ENCODE measurements around the gene TCFL5.
A peak's percentile ranks its signal among the peaks of the same experiment; 100 is the strongest.

TCFL5 gene

DNA sequence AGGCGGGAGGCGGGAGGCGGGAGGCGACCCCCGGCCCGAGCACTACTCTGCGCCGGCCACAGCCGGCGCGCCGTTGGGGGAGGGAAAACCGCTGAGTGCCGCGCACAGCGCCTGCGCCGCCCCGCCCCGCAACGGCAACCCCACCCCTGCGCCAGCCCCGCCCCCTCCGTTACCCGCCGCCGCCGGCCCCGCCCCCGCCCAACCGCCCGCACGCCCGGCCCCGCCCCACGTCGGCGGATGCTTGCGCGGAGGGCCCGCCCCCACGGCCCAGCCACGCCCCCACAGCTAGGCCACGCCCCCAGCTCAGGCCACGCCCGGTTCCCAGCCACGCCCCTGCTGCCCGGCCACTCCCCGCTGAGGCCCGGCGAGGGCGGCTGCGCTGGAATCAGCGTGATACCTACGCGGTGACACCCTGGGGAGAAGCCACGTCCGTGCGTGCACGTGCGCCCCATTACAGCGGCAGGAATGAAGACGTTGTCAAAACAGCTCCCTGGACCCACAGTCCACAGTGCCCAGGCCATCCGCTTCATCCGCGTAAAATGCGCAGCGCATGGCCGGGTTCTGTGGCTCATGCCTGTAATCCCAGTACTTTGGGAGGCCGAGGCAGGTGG lies at the start of gene TCFL5:
TCFL5 (minus strand) TSS at position 97 of the 611 bp plus-strand sequence. CDS start 152 bp downstream, outside the sequence.
- DNase-seq (ENCODE audit: low read depth, low spot score), result peak; percentile 34

DNA sequence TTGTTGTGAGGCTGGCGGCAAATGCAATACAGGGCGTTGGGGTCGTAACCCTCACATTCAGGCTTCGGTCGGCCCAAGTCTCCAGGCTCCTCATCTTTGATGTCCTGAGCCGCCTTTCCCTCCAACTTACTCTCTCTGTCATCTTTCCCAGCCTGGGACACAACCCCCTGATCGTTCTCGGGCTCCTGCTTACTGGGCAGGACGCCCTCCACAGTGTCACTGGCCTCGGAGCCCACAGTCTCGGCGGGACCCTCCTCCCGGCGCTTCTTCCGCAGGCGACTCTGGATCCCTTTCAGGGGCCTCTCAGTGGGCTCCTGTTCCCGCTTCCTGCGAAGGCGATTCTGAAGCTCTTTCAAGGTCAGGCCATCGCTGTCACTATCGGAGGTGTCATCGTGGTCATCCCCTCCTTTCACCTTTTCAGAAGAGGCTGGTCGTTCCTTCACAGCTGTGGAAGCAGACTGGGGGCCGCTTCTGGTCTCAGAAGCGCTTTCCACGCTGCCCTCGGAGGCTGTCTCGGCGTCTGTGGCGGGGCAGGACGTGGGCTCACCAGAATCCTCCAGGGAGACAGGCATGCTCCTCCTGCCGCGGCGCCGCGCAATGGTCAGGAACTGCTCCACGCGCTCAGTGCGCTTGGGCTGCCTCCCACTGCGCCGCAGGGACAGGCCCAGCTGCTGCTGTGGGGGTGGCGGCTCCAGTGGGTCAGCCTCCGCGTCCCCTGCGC lies 49.3 kb upstream of the TCFL5 start:
- no peak for DNase-seq (ENCODE audit: low read depth, low spot score)

DNA sequence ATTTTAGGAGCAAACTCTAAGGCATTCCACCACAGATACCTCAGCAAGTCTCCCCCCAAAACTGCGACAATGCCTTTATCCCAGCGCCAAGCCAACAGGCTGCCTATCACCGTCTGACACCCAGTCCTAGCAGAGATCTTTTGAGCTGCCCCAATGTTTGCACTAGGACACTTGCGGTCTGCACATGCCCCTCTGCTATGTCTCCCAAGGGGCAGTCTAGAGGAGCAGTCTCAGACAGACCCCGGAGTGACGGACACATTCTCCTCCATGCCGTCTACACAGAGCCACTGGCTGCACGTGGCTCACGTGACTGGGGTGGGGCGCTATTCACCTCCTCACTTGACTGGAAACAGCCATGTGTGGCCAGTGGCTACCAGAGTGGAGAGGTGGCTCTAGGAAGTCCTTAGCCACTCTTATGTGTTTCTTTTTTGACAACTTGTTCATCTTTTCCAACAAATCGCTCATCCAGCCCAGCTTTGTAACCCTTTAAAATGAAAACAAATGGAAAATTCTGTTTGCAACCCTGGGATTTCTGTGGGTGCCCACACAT lies 48.7 kb upstream of the TCFL5 start:
- no peak for DNase-seq (ENCODE audit: low read depth, low spot score)

DNA sequence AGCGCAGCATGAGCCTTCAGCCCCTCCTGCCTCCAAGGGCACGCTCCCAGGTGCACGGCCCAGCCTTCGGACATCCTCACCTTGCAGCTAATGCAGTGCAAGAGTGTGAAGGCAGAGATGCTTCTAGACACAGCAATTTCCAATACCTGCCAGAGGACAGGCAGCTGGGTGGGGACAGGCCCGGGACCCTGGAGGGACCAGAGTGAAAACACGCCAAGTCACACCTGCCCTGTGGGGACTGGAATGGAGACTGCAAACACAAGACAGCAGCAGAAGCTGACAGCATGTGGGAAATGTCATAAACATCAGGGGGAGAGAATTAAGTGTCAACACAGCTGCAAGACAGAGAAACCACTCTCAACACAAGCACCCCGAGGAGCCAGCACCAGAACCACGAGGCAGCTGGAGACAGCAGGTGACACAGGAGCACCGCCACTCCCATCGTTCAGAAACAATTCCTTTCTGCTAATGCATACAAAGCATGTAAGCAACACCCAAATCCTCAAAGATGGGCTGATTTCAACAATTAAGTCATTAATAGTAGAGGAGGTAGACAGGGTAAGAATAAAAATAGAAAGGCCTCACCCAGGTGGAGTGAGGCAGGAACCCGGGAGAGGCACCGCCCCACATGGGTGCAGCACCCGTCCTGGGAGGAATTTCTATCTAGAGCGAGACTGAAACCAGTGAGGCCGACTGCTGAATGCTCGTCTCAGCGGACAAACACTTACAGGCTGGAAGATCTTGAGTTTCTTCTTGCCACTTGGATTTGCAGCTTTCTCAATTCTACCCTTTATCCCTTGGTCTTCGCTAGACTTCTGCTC lies 47.6 kb upstream of the TCFL5 start:
- no peak for DNase-seq (ENCODE audit: low read depth, low spot score)

DNA sequence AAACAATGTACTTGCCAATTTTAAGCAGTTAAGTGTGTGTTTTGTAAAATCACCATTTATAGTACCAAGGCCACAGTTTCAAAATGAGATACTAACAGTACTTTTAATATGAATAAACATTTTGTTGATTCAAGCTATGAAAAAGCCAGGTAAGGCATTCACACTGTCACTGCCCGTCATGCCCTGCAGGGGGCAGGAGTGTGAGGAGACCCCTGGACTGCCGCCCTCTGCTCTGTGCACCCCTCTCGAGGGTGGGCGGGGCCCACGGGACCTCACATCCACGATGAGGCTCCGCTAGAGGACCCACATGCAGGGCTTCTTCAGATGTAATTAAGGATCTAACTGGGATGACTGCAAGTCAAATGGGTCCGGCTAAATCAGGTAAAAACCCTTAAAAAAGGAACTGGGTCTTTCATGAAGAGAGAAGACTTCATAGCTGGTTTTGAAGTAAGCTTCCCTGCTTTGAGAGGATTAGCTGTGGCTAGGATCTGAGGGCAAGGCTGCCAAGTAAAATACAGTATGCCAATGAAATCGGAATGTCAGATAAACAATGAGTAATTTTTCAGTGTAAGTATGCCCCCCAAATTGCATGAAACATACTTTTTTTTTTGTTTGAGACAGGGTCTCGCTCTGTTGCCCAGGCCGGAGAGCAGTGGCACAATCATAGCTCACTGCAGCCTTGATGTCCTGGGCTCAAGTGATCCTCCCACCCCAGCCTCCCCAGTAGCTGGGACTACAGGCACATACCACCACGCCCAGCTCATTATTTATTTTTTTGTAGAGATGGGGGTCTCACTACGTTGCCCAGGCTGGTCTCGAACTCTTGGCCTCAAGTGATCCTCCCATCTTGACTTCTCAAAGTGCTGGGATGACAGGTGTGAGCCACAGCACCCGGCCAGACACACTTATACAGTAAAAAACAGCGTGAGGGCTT lies 46.0 kb upstream of the TCFL5 start:
- no peak for DNase-seq (ENCODE audit: low read depth, low spot score)

DNA sequence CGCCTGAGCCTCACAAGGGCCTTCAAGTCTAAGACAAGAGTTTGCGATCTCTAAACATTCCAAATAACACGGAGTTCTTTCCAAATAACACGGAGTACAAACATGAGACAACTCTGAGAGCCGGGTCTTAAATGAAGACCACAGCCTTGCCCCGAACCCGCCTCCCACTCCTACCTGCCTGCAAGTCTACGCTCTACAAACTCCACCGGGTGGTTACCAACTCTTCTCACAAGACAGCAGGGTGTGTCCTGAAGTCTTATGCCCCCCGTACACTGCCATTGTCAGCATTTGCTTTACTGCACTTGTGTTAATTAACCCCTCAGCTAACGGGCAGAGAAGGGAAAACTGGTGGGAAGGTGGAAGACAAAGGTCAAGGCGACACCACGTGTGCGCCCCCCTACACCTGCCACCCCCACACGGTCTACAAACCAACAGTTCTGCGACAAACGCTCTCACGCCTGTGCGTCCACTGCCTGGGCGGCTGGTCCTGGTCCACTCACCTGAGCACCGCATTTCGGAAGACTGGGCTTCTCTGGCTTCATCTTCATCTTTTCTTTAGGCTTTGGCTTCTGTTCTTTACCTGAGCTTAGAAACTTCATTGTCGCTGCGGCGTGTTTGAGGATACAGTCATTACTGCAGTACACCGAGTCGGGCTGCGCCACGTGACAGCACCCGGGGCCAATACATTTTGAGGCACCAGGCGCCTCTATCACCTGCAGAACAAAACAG lies 45.2 kb upstream of the TCFL5 start:
- DNase-seq (ENCODE audit: low read depth, low spot score), result no peak

DNA sequence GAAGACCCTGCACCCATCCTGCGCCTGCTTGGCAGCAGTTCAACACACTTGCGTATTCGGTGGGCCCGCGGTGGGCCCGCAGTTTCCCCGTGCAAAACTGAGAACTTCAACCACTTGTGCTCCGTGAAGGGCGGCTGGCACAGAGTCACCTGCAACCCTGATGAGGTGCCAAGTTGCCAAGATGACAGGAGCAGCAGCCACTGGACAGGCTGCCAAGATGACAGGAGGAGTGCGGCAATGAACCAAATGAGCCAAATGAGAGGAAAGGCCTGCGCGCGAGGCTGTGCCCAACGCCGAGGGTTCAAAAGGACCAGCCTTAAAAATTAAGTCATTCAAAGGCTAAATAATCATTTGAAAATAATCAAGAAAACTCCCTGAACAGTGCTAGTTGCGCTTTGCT lies 44.6 kb upstream of the TCFL5 start:
- no peak for DNase-seq (ENCODE audit: low read depth, low spot score)

DNA sequence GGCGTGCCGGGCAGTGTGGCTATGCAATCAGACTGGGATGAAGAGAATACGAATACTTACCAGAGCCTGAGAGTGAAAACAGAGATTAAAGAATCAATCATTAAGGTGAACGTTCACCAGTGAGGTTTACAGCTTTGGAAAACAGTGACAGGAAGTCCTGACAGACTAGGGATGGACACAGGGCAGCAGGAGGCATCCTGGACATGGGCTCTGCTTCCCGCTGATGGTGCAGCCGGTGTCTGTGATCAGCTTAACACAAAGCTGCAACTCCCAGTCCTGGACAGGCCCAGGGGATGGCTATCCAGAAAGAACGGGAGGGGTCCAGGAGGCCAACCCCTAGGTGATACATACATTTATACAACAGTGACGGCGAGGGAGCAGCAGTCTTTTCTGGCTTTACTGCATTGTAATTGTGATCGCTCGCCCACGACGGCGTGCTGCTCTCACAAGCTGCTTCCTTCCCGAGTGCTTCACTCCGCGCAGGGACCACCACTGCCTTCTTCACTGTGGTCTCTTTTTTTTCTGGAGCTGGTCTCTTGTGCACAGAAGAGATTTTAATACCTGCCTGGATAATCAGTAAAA lies 44.0 kb upstream of the TCFL5 start:
- DNase-seq (ENCODE audit: low read depth, low spot score), result no peak

DNA sequence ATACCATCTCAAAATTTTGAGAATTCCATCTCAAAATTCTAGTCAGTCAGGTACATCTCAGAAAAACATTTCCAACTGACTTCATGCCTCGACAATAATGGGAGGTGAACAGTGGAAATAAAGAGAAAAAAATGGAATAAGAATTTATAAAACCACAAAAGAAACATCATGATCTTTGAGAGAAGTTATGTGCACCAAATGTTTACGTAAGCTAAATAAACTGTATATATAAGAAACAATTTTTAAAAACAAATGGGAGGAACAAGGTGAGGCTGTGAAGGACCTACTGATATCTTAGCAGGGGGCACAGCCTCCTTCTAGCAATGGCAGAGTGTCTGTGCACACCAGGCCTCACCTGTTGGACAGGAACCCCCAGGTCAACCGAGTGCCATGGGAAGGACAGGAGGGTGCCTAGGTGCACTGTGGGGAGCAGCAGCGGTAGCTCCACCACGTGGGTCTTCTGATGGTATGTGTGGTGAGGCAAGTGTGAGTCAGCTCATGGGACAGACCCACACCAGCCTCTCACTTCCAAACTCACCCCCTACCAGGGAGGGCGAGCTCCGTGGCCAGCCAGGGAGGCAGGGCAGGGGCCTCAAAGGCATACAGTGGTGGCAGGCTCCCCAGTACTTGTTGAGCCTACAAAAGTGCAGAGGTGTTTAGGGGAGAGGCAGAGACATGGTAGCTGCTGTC lies 41.4 kb upstream of the TCFL5 start:
- DNase-seq (ENCODE audit: low read depth, low spot score), result no peak

DNA sequence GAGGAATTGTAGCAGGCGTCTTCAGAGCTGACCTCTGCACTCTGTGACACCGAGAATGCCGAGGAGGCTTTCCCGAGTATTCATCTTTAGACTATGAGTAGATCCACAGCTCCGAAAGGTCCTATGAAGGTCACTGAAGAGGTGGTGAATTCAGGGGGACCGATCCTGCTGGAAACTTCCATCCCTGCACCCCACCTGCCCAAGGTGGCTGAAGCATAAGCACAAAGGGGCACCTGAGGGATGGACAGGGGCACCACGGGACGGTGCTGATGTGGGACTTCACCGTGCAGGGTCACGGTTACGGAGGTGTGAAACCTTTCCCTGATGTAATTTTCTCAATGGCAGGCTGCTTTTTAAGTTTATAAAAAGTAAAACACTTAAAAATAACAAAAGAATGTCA lies 40.3 kb upstream of the TCFL5 start:
- no peak for DNase-seq (ENCODE audit: low read depth, low spot score)

DNA sequence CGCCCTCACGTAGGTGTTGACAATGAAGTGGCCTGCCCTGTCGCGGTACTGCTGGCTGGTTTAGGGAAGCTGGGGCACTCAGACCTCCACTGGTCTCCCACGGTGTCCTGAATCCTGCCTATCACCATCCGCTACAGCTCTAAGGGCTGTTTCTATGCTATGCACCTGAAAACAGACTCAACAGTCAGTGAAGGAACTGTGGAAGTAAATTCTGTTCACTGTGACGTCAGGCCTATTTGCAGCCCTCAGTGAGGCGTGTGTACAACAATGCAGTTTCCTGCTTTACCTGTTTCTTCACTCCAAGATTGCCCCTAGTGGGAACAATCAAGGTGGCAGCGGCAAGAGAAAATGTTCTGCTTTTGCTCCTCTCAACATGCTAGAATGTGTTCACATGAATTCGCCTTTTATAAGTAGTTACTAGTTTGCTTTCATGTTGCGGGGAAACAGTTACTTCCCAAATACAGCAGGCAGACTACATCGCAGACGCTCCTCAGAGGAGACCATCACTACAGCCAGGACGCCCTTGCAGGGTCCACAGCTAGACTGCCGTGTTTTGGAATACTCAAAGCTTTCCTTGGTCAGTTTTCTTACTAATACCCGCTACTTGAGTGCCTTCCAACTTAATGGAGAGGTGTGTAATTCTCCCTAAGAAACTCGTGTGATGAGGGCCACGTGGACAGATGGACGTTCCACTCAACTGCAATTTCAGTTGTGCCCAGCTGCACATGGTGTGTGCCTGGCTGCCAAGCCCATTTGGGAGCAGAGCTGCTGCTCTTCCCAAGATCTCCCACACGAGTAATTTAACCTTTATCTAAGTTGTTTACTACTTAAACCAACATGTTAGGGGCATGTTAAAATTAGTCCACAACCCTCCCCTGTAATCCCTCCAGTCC lies 39.3 kb upstream of the TCFL5 start:
- DNase-seq (ENCODE audit: low read depth, low spot score), result no peak

DNA sequence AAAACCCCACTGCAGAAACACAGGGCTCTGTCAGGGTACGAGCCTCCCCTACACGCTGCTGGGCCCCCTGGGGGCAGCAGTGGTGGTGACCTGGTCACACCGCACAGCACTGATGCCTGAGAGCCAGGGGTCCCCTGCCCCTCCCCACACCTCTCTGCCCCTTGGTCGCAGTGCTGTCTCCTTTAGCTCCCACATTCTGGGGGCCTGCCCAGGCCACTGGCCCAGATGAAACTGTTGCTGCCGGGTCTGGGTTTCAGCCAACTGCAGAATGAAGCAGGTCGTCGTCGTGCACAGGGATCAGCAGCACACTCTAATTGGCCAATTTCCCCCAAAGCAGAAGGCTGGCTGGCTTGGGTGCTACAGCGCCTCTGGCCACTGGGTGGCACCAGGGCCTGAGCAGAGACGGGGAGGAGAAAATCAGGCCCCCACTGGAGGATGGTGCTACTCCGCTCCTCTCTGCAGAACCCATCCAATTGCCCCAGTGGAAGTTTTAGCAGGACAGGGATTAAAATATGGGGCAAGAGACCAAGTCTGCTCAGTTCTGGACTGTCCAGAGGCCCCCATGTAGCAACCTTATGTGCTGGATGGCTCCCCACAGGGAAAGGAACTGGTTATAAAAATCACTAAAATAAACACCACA lies 38.5 kb upstream of the TCFL5 start:
- no peak for DNase-seq (ENCODE audit: low read depth, low spot score)

DNA sequence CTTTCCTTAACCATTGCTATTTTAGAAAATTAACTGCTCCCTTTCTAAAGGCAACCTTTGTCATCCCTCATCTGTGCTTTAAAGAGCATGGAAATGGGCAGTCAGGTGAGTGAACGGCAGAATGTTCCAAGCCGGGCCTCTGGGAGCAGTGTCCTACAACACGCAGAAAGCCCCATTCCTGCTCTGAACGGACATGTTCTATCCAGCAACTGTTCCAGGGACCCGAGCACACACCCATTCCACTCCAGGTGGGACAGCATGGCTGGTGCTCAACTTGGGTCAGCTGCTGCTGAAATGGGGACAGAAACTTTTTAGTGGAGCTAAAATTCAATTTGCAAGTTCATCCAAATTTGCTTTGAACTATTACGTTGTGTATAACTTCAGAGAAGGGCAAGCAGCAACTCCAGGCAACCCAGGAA lies 38.0 kb upstream of the TCFL5 start:
- DNase-seq (ENCODE audit: low read depth, low spot score), result no peak

DNA sequence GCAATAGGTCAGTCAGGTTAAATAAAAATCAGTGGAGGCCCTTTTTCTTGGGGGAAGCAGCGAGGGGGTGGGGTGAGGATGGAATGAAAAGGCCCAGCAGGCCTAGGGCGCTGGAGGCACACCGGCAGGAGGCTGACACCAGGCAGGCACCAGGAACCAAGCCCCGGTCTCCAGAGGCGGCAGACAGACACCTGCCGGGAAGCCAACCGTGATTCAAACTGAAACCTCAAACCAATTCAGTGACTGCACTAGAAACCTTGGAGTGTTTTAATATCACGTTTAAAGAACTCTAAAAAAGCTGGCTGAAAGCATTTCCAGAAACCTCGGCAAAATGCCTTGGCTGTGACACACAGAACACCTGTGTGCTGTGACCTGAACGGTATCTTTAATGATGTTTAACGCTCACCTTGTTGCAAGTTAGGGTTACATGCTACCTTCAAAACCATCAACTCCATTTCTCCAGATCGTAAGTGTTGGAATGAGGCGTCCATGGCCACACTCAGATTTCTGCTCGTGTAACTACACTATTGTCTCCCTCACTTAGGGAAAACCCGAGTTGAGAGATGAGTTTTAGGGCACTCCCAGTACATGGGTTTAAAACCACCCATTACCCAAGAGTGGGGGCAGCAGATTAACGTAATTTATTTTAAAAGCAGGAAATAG lies 37.5 kb upstream of the TCFL5 start:
- no peak for DNase-seq (ENCODE audit: low read depth, low spot score)

DNA sequence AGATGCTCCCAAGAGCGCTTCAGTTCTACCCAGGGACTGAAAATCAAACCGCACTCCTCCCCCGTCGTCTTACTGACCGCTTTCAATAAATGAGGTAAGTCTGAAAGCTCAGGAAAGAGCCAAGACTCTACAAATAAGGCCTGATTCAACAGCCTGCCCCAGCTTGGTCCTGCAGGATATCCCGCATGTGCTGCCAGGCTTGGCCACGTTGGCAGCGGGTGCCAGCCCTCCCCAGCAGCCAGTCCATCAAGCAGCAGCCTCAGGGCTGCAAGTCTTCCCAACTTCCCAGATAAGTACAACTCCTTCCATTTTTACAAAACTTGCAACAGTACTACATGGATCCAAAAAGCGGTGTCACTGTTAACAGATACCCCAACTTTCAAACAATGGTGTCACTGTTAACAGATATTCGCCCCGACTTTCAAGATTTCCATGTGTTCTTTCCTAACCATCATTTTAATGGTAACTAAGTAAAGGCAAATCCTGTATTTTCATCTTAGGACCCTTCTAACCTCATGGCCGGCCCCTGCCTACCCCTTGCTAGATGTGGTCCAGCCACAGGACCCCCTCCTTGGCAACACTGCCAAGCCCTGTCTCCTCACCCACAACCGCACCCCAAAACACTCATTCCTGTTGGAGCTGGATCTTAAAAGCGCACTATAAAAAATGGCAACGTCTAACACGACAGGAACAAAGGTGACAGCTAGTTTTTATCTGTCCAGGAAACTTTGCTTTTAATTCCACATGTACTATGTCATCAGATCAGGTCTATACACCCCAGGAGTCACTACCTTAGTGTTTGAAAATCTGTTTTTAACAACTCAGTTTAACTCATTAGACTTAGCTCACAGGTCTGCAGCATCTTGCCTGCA lies 36.7 kb upstream of the TCFL5 start:
- DNase-seq (ENCODE audit: low read depth, low spot score), result no peak

DNA sequence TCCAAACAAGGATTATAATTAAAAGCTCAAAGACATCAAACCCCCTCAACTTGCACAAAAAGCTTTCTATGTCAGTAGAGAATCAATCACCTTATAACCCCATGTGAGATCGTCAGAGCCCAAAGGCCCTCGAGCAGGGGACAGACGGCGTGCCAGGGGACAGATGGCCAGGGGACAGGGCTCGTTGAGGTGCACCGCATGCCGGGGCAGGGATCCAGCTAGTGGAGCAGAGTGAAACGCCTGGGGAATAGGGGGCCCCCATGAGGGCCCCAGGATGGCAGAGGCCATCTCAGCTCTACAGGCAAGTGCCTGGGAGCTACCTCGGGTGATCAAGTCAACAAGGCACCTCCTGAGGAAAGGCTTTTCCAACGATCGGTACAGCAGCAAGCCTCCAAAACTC lies 36.0 kb upstream of the TCFL5 start:
- no peak for DNase-seq (ENCODE audit: low read depth, low spot score)

DNA sequence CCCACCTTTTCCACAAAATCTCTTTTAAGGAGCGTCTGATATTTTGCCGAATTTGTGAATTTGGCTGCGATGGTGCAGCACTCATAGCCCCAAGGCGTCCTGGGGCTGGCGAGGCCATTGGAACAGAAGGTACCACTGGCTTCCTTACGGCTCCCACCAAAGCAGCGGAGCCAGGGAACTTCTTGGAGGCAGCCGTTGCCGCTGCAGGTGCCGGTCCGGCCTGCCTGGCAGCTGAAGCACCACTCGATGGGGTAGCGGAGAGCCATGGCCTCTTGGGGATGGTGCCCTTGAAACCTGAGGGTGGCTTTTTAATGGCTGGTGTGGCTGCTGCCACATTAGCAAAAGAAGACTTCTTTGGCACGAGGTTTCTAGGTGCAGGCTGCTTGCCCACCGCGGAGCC lies 34.9 kb upstream of the TCFL5 start:
- no peak for DNase-seq (ENCODE audit: low read depth, low spot score)

All from brain pericyte (primary cell).